Activated CD4-positive, alpha-beta T cell treated with anti-CD3 and anti-CD28 coated beads, Interleukin-2, Interleukin-4, amounts not matched to agents 100 ng/mL and 50 ng/mL, durations not matched to agents 16 hours and 8 hours (primary cell): Measurements from ENCODE around the gene CD55.

Experiments
- DNase-seq: peaks from one replicate; pipeline ENCODE4 v3.0.0-alpha.2; 2020; ENCODE audit warnings: low spot score

The CD55 gene

DNA sequence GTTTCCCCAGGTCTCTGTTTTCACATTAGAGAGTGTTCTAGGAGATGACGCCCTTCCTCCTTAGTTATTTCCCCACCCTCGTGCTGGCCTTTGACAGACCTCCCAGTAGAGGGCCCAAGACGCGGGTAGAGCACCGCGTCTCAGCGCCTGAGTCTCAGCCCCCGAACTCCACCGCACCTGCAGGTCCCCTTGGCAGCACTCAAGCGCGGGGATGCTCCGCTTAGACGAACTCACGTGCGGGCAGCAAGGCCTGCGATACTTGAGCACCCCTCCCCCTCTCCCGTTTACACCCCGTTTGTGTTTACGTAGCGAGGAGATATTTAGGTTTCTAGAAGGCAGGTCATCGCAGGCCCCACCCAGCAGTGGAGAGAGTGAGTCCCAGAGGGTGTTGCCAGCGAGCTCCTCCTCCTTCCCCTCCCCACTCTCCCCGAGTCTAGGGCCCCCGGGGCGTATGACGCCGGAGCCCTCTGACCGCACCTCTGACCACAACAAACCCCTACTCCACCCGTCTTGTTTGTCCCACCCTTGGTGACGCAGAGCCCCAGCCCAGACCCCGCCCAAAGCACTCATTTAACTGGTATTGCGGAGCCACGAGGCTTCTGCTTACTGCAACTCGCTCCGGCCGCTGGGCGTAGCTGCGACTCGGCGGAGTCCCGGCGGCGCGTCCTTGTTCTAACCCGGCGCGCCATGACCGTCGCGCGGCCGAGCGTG is at the start of gene CD55:
Gene CD55, plus strand, starts transcription at position 600 of the 711 bp plus-strand sequence. Its CDS starts 88 bp downstream, at position 688.
- DNase-seq = peak; percentile 98

GRCh38 chr1:207274882-207275281 is 46.6 kb upstream of the CD55 start:
- no peak for DNase-seq

GRCh38 chr1:207276465-207276864 is 45.0 kb upstream of the CD55 start:
- no peak for DNase-seq

DNA sequence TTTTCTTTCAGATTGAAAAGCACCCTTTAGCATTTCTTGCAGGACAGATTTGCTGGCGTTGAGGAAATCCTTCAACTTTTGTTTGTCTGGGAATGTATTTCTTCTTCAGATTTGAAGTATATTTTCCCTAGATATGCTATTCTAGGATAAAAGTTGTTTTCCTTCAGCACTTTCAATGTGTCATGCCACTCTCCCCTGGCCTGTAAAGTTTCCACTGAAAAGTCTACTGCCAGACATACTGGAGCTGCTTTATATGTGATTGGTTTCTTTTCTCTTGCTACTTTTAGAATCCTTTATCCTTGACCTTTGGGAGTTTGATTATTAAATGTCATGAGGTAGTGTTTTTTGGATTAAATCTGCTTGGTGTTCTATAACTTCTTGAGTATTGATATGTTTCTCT is 44.2 kb upstream of the CD55 start:
- no peak for DNase-seq

DNA sequence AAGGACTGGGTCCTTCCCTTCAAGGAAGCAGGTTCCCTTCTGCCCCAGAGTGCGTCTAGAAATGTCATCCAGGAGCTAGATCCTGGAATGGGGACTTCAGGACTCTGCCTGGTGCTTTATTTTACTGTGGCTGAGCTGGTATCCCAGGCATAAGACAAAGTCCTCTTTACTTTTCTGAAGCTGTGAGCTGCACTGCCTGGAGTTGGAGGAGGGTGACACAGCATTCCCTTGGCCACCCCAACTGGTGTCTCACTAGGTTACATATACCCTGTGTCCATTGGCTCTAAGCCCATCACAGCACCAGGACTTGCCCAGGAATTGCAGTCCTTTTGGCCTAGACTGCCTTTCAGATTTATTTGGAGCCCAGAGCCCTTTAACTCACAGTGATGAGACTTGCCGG is 41.8 kb upstream of the CD55 start:
- no peak for DNase-seq

- no peak for DNase-seq
Observed at GRCh38 chr1:207280706-207281105, 40.8 kb upstream of the CD55 start.

GRCh38 chr1:207282058-207282457 is 39.4 kb upstream of the CD55 start:
- DNase-seq = no peak

DNA sequence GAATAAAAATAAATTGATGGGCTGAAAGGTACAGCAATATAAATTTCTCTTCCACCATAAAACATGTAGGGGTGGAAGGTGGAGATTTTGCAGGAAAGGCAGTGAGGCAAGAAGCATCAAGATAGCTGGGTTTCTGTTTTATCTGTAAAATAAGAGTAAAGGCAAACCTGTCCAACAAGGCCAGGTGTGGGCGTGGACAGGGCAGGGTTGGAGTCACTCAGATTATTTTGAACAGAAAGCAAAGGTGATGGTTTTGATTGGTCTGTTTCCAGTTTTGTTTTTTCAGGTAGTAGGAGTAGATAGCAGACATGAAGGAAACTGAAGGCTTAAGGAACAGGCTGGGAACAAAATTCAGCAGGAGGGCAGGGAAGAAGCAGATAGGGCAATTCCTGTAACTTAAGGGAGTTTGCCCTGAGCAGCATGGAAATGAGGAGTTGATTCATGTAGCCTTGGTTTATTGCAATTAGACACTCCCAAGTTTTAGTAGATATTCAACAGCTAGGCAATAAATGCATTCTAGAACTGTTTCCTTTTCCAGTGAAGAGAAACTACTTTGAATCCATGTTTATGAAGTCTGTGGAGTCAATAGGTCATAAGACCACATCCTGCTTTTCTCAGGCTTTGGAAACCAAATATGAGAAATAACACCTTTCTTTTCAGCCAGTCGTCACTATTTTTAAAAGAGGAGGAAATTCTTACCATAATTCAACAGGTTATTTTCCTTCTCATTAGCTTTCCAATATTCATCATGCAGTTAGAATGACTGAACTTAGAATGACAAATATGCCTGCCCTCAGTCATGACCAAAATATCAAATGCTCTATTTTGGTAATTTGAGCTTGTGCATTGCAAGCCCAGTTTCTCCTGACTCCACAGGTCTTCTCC is 38.7 kb upstream of the CD55 start:
- DNase-seq = no peak

GRCh38 chr1:207283421-207283820 is 38.1 kb upstream of the CD55 start:
- no peak for DNase-seq

- no peak for DNase-seq
Observed at GRCh38 chr1:207284209-207284897, 37.1 kb upstream of the CD55 start.

DNA sequence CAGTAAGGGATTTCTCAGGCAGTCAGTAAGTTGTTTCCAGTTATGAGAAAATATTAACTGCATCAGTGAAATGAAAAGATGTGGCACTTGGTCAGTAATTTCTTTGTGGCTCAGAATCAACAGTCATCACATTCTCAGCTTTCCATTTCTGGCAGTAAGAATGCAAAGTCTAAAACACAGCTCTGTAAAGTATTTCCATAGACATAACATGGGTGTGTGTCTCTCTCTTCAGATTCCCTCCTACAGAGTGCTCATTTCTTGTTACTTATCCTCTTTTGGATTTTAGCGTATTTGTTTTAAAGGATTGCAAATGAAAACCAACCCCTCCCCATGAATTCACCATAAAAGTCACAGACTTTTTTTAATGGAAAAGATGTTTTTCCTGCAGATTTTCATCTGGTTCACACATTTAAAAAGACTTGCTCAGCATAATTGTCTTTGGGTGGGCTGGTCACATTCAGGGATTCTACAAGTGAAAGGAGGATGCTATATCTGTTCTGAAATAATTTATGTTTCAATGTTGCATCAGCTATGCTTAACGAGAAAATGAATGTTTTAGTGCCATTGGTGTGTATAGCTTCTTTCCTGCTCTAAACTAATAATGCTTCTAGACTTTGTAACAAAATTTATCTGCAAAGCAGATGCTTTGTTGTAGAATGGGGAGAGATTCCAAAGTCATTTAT is 34.6 kb upstream of the CD55 start:
- DNase-seq = no peak

DNA sequence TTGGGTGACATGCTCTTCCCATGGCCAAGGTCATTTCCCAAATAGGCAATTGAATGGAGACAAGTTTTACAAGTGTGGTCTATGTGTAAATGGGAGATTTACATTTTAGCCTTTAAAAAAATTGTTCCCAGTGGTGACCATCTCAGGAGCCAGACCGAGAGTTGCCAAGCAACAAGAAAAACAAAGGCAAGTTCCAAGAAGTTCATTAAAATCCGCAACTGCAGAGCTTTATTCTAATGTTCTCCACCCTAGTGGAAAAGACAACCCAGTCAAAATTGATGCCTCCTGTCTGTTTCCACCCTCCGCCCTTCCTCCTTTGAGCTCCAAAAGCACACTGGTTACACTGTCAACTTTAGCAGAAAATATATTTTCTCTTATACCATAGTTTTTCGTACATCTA is 33.2 kb upstream of the CD55 start:
- DNase-seq = no peak

GRCh38 chr1:207289756-207290155 is 31.7 kb upstream of the CD55 start:
- DNase-seq = no peak

DNA sequence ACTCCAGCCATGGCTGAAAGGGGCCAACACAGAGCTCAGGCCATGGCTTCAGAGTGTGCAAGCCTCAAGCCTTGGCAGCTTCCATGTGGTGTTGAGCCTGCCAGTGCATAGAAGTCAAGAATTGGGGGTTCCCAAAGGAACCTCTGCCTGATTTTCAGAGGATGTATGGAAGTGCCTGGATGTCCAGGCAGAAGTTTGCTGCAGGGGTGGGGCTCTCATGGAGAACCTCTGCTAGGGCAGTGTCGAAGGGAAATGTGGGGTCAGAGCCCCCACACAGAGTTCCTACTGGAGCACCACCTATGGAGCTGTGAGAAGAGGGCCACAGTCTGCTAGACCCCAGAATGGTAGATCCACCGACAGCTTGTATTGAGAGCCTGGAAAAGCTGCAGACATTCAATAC is 29.8 kb upstream of the CD55 start:
- DNase-seq = no peak

DNA sequence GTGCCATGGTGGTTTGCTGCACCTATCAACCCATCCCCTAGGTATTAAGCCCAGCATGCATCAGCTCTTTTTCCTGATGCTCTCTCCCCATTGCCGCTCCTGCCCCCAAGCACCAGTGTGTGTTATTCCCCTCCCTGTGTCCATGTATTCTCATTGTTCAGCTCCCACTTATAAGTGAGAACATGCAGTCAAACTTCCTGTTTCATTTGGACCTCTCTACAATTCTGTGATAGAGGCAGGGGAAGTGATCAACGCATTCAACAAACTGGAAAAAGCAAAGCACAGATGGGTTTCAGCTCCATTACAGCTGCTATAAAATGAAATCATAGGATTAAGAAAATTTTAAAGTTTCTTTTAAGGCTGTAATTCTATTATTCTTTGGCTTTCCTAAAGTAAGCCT is 23.3 kb upstream of the CD55 start:
- DNase-seq = no peak

DNA sequence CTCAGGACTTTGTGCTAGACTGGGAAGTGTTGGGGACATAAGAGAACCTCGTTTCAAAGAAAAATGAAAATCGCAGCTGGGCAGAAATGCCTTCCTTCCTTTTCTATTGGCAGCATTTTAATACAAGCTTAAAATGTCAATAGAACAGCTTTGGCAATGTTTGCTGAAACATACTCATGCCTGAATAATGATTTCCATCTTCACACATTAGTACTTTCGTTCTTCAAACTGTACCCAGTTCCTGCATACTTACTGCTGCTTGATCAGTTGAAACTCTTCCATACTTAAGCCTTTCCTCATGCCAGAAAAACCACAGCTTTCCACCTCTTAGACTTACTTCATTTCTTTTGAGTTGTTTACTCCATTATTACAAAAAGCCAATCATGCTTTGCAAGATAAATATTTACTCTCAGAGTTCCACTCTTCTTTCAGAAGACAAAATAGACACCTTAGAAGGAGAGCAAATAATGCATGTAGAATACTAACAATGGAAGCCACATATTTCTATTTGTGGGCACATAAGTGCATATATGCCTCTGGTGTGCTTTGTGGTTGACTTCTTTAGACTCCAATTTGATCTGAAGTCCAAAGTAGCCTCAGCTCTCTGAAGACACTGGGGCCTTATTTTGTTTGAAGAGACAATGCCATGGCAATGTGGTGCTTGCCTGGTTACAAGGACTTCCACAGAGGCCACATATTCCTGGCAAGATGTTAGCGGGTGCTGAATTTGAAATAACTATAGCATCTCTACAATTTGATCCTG is 22.7 kb upstream of the CD55 start:
- DNase-seq = no peak

GRCh38 chr1:207300970-207301369 is 20.5 kb upstream of the CD55 start:
- DNase-seq = no peak

- no peak for DNase-seq
Observed at GRCh38 chr1:207302618-207303393, 18.7 kb upstream of the CD55 start.

DNA sequence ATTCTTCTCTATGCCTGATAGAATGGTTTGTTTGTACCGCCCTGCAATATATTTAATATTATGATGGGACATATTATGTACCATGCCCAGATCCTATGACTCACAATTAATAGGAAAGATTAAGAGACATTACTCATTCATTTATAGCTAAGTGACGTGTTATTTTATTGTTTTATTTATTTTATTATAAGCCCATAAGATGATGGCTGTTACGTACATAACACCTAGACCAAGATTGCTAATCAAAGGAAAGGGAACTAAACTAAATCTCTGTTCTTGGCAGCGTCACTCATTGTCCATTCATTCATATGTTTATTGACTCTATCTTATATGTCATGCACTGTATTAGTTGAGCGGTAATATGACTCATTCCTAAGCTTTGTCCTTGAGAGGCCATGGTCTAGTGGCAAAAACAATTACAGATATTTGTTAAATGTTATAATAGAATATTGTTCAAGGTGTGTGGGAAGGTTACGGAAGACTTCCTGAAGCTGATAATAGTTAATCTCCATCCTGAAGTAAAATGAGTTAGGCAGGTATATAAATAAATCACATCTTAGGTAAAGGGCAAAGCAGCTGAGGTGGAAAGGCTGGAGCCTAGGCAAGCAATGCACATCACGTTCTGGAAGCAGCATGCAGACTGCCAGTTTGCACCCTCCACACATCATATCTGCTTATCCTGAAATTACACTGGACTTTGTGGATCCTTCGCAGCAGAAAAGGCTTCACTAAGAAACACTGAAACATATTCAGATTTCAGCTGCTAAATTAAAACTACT is 16.6 kb upstream of the CD55 start:
- no peak for DNase-seq

DNA sequence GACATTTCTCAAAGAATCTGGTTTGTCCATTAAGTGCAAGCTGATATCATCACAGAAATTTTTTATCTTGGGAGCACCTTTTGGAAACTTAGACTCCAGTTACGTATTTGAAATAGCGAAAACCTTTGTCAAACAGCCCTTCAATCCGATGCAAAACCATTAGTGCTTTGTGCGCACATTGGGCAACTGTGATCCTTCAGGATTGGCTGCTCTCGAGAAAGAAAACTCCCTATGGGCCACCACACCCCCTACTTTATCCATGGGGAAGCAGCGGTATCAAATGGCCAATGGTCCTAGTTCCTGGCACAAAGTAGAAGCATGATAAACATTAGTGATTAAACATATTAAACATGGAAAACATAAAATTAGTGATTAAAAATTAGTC is 16.0 kb upstream of the CD55 start:
- DNase-seq = no peak
